ENCODE measurements around the gene HACD1. TPM values are rescaled to one million over a fixed set of nuclear protein-coding genes. Genes with fewer than 3 reads are reported as not detected.

The HACD1 gene
- total RNA-seq, 1 experiment from 2014 or later: 29.6 TPM

GRCh38 chr10:17626656-17627055 lies 9.5 kb upstream of the HACD1 start:
- H3K4me2 ChIP-seq: no peak overlapping the region
- DNase-seq: no peak
- no peaks in the 10 kb centered on the region for H3K36me3 ChIP-seq (ENCODE audit: low read depth)
- no peaks in the 10 kb centered on the region for H3K9me2 ChIP-seq (ENCODE audit: insufficient read depth)
- no peaks in the 10 kb centered on the region for H3K27me3 ChIP-seq (ENCODE audit: insufficient read depth, low read depth)
- H3K4me3 ChIP-seq: no peak overlapping the region
- no peaks in the 10 kb centered on the region for H3K9me3 ChIP-seq (ENCODE audit: insufficient read depth, low read depth)
- no TSS peak for BruUV-seq (replicated peaks)
- no peak for TF ChIP-seq EZH2 (IDR thresholded peaks at IDR 0.05; ENCODE audit: low read depth)
- TF ChIP-seq, protein P1, sequence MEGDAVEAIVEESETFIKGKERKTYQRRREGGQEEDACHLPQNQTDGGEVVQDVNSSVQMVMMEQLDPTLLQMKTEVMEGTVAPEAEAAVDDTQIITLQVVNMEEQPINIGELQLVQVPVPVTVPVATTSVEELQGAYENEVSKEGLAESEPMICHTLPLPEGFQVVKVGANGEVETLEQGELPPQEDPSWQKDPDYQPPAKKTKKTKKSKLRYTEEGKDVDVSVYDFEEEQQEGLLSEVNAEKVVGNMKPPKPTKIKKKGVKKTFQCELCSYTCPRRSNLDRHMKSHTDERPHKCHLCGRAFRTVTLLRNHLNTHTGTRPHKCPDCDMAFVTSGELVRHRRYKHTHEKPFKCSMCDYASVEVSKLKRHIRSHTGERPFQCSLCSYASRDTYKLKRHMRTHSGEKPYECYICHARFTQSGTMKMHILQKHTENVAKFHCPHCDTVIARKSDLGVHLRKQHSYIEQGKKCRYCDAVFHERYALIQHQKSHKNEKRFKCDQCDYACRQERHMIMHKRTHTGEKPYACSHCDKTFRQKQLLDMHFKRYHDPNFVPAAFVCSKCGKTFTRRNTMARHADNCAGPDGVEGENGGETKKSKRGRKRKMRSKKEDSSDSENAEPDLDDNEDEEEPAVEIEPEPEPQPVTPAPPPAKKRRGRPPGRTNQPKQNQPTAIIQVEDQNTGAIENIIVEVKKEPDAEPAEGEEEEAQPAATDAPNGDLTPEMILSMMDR (conservative IDR thresholded peaks at IDR 0.05): no peak
- no peaks in the 10 kb centered on the region for H3K79me2 ChIP-seq (ENCODE audit: low read depth)
- no peak overlapping the region for H2AFZ ChIP-seq
- H3F3A ChIP-seq (ENCODE audit: insufficient read depth, low read depth): no peaks in the 10 kb centered on the region
- ChIA-PET CTCF (no interaction called here), POLR2A (ENCODE audit: unreplicated experiment) (interaction anchor here (0.6 kb wide), 1 partner anchor 17 kb away, joined by 30 read pairs; the partner anchor contains the start of gene STAM)
- intact Hi-C loops (cut with micrococcal nuclease; ENCODE audit: unreplicated experiment): no loop called here
- H3K4me1 ChIP-seq (replicated peaks; ENCODE audit: insufficient read depth): no peaks in the 10 kb centered on the region
- H4K20me1 ChIP-seq (ENCODE audit: insufficient read depth): no peaks in the 10 kb centered on the region
- H3K27ac ChIP-seq: no peak overlapping the region

DNA sequence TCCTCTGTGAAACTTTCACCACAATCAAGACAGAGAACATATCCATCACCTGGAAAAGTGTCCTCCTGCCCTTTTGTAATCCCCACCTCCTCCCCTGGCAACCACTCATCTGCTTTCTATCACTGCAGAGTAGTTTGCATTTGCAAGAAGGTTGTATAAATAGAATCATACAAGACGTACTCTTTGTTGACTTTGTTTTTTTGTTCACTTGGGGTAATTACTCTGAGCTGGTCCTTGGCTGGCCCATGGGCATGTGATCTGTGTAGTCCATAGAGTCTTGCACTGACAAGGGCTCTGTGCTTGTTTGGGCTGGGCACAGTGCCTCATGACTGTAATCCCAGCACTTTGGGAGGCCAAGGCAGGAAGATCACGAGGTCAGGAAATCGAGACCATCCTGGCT lies 7.8 kb upstream of the HACD1 start:
- Histone ChIP-seq H3K27me3 (ENCODE audit: insufficient read depth, low read depth) (no peaks in the 10 kb centered on the region), H4K20me1 (ENCODE audit: insufficient read depth) (no peaks in the 10 kb centered on the region), H3K79me2 (ENCODE audit: low read depth) (no peaks in the 10 kb centered on the region), H3K9me2 (ENCODE audit: insufficient read depth) (no peaks in the 10 kb centered on the region), H3K4me1 (replicated peaks; ENCODE audit: insufficient read depth) (no peaks in the 10 kb centered on the region), H3K27ac (no peak overlapping the region), H3K9me3 (ENCODE audit: insufficient read depth, low read depth) (no peaks in the 10 kb centered on the region), H3F3A (ENCODE audit: insufficient read depth, low read depth) (no peaks in the 10 kb centered on the region), H3K4me2 (no peak overlapping the region), H3K4me3 (no peak overlapping the region), H2AFZ (no peak overlapping the region), H3K36me3 (ENCODE audit: low read depth) (no peaks in the 10 kb centered on the region)
- CTCF ChIA-PET: no interaction called here
- TF ChIP-seq EZH2 (IDR thresholded peaks at IDR 0.05; ENCODE audit: low read depth): no peak
- TF ChIP-seq, protein P1 (conservative IDR thresholded peaks at IDR 0.05): no peak
- intact Hi-C loops (cut with micrococcal nuclease; ENCODE audit: unreplicated experiment): no loop called here
- DNase-seq: no peak
- POLR2A ChIA-PET (ENCODE audit: unreplicated experiment): no interaction called here
- no TSS peak for BruUV-seq (replicated peaks)

DNA sequence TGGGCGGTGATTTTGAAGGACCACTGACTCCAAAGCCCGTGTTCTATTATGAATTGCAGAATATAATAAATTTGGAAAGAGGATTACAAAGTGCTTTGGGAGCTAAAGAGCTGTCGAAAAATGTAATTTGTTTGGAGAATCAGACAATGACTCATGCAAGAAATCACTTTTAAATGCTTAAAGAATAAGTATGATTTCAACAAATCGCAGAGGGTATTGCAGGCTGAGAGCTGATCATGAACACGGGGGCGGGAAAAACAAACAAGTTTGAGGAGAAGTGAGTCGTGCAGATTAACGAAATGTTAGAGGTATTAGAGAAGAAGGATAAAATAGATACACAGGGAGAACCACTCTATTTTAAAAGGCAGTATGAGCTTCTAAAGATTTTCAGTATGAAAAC lies 4.9 kb upstream of the HACD1 start:
- intact Hi-C loops (cut with micrococcal nuclease; ENCODE audit: unreplicated experiment): no loop called here
- H2AFZ ChIP-seq: no peak overlapping the region
- TF ChIP-seq, protein P1 (conservative IDR thresholded peaks at IDR 0.05): no peak
- no peak for TF ChIP-seq EZH2 (IDR thresholded peaks at IDR 0.05; ENCODE audit: low read depth)
- no peaks in the 10 kb centered on the region for H3K27me3 ChIP-seq (ENCODE audit: insufficient read depth, low read depth)
- H3K4me1 ChIP-seq (replicated peaks; ENCODE audit: insufficient read depth): no peaks in the 10 kb centered on the region
- H3K4me3 ChIP-seq: no peak overlapping the region
- H3K79me2 ChIP-seq (ENCODE audit: low read depth): no peaks in the 10 kb centered on the region
- ChIA-PET POLR2A (ENCODE audit: unreplicated experiment) (interaction anchor here (0.6 kb wide), 1 partner anchor 791 kb away, joined by 3 read pairs; no protein-coding TSS in a partner anchor), CTCF (no interaction called here)
- no peak overlapping the region for H3K4me2 ChIP-seq
- H3K9me3 ChIP-seq (ENCODE audit: insufficient read depth, low read depth): no peaks in the 10 kb centered on the region
- H3K27ac ChIP-seq: no peak overlapping the region
- H4K20me1 ChIP-seq (ENCODE audit: insufficient read depth): no peaks in the 10 kb centered on the region
- no peak for DNase-seq
- BruUV-seq (replicated peaks): no TSS peak
- H3K36me3 ChIP-seq (ENCODE audit: low read depth): no peaks in the 10 kb centered on the region
- H3F3A ChIP-seq (ENCODE audit: insufficient read depth, low read depth): no peaks in the 10 kb centered on the region; the same call in 1 of the 2 replicates
- H3K9me2 ChIP-seq (ENCODE audit: insufficient read depth): no peaks in the 10 kb centered on the region
